ENCODE data around the gene ZNF773. TPM values are rescaled to one million over a fixed set of nuclear protein-coding genes. Genes with fewer than 3 reads are reported as not detected.
"Not testable (repeated sequence)": the region's sequence is repeated elsewhere in the genome, so short reads cannot be mapped to it uniquely, and the experiment has no call there.

Gene ZNF773
- 7.8 TPM for polyA plus RNA-seq (ENCODE audit: insufficient read length)

DNA sequence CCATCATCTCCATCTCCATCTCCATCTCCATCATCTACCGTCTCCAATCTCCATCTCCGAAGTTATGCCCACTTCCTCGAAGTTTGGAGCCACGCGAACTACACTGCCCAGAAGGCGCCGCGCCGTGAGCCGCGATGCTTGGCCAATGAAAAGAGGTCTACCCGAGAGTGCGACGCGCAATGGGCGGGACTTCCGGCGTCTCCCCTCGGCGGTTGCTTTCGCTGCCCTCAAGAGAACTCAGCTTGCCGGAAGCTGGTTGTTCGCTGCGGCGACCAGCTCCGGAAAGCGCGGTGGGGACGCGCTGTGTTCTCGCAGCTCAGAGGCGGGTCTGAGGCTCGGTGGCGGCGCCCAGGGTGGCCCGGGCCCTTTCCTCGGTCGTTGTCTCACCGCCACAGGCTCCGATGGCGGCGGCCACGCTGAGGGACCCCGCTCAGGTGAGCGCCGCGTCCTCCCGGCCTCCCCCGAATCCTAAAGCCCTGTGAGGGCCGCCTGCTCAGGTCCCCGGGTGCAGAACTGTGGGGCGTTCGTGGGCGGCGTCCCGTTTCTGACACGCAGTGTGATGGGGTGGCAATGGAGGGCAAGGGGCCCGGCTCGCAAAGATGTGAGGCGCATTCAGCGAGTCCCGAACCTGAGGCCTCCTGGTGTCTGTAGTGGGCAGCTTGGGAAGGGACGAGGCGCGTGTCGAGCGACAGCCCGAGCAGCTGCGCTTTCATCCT lies at the start of gene ZNF773:
ZNF773 (plus strand) TSS at position 259 of the 716 bp plus-strand sequence; CDS start at position 402, 143 bp downstream.
- peak; percentile 91 for DNase-seq (ENCODE audit: low read depth)

- no peak for DNase-seq (ENCODE audit: low read depth)
Measured at GRCh38 chr19:57452307-57452706, 47.4 kb upstream of the ZNF773 start.

- no peak for DNase-seq (ENCODE audit: low read depth)
Measured at GRCh38 chr19:57465680-57466381, 33.9 kb upstream of the ZNF773 start.

DNA sequence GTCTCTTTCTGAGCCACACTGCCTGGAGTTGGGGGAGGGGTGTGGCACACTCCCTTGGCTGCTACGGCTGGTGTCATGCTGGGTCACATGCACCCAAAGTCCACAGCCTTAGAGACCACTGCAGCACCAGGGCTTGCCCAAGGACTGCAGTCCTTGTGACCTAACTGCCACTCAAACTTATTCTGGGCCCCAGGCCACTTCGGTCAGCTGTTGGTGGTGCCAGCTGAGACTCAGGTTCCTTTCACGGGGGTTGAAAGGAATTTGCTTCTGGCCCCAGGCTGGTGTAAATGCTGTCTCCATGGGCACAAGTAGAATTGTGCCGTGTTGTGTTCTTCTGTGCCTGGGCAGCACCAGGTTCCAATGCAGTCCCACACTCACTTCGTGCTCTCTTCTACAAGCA lies 33.2 kb upstream of the ZNF773 start:
- no peak for DNase-seq (ENCODE audit: low read depth)

- no peak for DNase-seq (ENCODE audit: low read depth)
Measured at GRCh38 chr19:57473646-57474045, 26.1 kb upstream of the ZNF773 start.

- peak; percentile 88 for DNase-seq (ENCODE audit: low read depth)
Measured at GRCh38 chr19:57477191-57478008, 22.3 kb upstream of the ZNF773 start, which contains the start of gene ZNF772. Gene ZNF772, minus strand, starts transcription at chr19:57477566. Its CDS starts 257 bp downstream, at chr19:57477309.

- DNase-seq (ENCODE audit: low read depth), result peak; percentile 88
Measured at GRCh38 chr19:57487477-57488298, 12.1 kb upstream of the ZNF773 start, which contains the start of gene ZNF419. Gene ZNF419, plus strand, starts transcription at chr19:57487750. Its CDS starts 201 bp downstream, at chr19:57487951.

DNA sequence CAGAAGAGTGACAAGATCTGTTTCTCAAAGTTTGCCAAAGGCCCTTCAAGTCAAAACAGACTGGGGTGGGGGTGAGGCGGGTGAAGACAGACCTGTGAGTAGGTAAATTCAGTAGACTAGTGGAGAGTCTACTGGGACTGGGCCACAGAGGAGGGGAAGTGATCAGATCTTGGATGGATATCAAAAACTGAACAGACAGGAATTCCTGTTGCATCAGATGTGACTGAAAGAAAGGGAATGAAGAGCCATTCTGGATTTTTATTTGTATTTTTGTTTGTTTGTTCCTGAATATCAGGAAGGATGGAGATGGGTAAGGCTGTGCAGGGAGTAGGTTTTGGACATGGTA lies 11.5 kb upstream of the ZNF773 start:
- not testable (repeated sequence) for DNase-seq (ENCODE audit: low read depth)

GRCh38 chr19:57499332-57499679 lies 432 bp upstream of the ZNF773 start:
- not testable (repeated sequence) for DNase-seq (ENCODE audit: low read depth)

- DNase-seq (ENCODE audit: low read depth), result not testable (repeated sequence)
Measured at GRCh38 chr19:57500400-57500799, 662 bp downstream of the ZNF773 start.

DNA sequence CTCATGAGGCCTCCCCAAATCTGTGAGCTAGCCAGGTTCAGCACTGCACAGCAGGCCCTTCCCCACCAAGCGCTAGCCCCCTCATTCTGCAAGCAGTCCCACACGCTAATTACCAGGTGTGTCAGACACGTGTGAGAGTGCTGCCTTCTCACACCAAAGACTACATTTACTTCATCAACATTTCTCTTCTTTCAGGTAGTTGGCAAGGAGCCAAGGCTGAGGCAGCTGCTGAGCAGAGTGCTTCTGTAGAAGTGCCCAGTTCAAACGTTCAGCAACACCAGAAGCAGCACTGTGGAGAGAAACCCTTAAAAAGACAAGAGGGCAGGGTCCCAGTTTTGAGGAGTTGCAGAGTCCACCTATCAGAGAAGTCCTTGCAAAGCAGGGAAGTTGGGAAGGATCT lies 6.4 kb downstream of the ZNF773 start:
- DNase-seq (ENCODE audit: low read depth), result no peak

DNA sequence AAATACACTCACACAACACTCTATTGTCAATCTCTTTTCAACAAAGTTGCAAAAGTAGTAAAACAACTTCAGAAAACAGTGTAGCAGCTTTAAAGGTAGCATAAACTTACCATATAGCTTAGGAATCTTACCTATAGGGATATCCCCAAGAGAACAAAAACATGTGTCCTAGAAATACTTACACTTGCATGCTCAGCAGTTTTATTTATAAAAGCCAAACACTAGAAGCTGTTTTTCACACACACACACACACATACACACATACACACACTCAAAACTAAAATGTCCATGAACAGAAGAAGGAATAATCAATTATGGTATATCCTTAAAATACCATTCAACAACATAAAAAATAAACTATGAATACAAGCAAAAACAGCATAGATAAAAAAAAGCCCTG lies 11.7 kb downstream of the ZNF773 start:
- no peak for DNase-seq (ENCODE audit: low read depth)

- DNase-seq (ENCODE audit: low read depth), result no peak
Measured at GRCh38 chr19:57512845-57513244, 13.1 kb downstream of the ZNF773 start.

GRCh38 chr19:57515255-57515654 lies 15.5 kb downstream of the ZNF773 start:
- DNase-seq (ENCODE audit: low read depth), result no peak

DNA sequence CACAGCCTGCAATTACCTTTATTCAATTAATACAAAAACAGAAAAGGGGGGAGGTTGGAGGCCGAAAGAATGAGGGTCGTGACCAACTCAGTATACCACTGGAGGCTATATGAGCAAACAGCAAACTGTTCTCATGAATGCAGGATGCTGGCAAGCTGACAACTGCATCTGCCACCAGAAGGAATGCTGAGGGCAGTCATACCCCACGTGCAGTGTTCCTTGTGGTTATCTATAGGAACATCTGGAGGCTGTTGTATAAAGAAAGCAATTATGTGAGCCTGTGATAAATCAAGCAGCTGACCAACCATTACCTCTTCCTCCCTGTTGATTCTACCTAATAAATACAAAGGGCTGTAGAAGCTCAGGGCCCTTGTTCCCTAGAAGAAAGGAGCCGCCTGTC lies 18.3 kb downstream of the ZNF773 start:
- not testable (repeated sequence) for DNase-seq (ENCODE audit: low read depth)

- peak; percentile 74 for DNase-seq (ENCODE audit: low read depth)
Measured at GRCh38 chr19:57527136-57527881, 27.6 kb downstream of the ZNF773 start, which contains the start of gene ZNF549. Gene ZNF549, plus strand, starts transcription at chr19:57527356. Its CDS starts 218 bp downstream, at chr19:57527574.

GRCh38 chr19:57537953-57538547 lies 38.3 kb downstream of the ZNF773 start:
- no peak for DNase-seq (ENCODE audit: low read depth)

- no peak for DNase-seq (ENCODE audit: low read depth)
Measured at GRCh38 chr19:57546513-57546912, 46.8 kb downstream of the ZNF773 start.

DNA sequence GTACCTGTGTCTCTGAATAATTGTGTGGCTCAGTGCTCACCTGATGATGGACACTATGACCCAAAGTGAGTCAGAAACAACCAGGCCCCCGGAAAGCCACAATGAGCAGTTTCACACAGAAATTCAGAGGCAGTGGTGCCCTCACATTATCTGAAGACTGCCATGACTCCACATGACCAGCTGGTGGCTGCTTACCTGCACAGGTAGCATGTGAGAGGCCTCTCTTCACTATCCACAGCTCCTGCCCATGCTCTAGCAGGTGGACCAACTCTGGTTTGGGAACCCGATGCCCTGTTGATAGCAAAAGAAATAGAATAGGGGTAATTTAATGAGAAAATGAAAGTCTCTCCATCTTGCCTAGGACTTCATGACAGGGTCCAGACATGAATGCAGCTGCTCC lies 52.7 kb downstream of the ZNF773 start:
- no peak for DNase-seq (ENCODE audit: low read depth)

GRCh38 chr19:57557659-57558058 lies 57.9 kb downstream of the ZNF773 start:
- no peak for DNase-seq (ENCODE audit: low read depth)

Data from forelimb muscle (tissue), 1 donor.